ENCODE results near the gene CAPZB.

CAPZB gene

DNA sequence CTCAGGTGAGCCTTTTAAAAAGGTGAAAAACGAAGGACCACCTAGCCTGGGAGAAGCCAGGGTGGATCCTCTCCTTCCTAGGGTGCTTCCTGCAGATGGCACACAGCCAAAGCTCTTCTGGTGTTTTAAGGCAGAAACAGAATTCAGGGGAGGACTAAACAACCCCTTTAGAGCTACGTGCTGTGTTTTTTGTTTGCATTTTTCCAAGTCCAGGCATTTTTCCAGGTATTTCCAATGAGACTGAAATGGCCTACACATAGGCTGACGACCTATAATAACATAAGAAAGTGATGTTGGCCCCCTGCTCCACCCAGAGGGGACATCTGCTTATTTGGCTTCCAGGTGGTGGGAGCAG, 83.8 kb downstream of the CAPZB start:
- H3K36me3 ChIP-seq: no peaks in the 10 kb centered on the region
- no peak overlapping the region for H3K27ac ChIP-seq
- H3K9me3 ChIP-seq (ENCODE audit: severe bottlenecking): no peaks in the 10 kb centered on the region
- H3K27me3 ChIP-seq (ENCODE audit: insufficient read depth, low read depth, severe bottlenecking): no peaks in the 10 kb centered on the region
- H3K4me3 ChIP-seq (ENCODE audit: low read depth, low read length): no peak overlapping the region
- no peak for DNase-seq
- TF ChIP-seq CTCF (IDR thresholded peaks at IDR 0.05; ENCODE audit: low read depth, low read length): no peak

DNA sequence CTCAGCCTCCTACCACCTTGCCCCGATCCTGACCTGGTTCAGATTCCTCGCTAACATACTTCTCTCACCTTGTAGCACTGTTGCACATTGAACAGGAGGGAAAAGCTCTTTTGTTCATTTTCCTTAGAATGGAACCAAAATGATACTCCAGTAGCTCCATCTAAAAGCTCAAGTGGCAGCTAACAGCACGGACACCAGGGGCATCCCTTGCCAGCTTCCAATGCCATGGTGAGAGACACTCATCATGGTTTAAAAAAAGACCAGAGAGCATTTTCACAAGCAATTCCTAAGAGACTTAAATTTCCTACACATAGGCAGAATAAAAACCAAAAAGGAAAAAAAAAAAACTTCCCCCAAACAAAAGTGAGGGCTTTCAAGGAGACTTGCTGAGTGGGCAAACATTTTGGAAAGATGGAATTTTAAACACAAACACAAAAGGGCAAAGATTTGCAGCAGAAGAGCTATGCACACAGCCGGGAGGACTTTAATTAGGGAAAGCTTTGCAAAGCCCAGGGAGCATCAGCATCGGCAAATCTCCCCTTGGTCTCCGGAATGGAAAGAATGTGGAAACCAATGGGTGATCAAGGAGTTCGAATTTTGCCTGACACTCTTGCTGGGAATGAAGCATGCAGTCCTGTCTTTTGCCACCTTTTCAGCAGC, 84.3 kb downstream of the CAPZB start:
- no peak overlapping the region for H3K4me3 ChIP-seq (ENCODE audit: low read depth, low read length)
- no peak overlapping the region for H3K27ac ChIP-seq
- DNase-seq: no peak
- no peaks in the 10 kb centered on the region for H3K36me3 ChIP-seq
- no peaks in the 10 kb centered on the region for H3K27me3 ChIP-seq (ENCODE audit: insufficient read depth, low read depth, severe bottlenecking)
- H3K9me3 ChIP-seq (ENCODE audit: severe bottlenecking): no peaks in the 10 kb centered on the region
- no peak for TF ChIP-seq CTCF (IDR thresholded peaks at IDR 0.05; ENCODE audit: low read depth, low read length)

- Histone ChIP-seq H3K36me3 (no peaks in the 10 kb centered on the region), H3K27ac (no peak overlapping the region), H3K27me3 (ENCODE audit: insufficient read depth, low read depth, severe bottlenecking) (no peaks in the 10 kb centered on the region), H3K4me3 (ENCODE audit: low read depth, low read length) (no peak overlapping the region), H3K9me3 (ENCODE audit: severe bottlenecking) (no peaks in the 10 kb centered on the region)
- no peak for TF ChIP-seq CTCF (IDR thresholded peaks at IDR 0.05; ENCODE audit: low read depth, low read length)
- DNase-seq: no peak
Observed at GRCh38 chr1:19400192-19400611, 85.1 kb downstream of the CAPZB start.

DNA sequence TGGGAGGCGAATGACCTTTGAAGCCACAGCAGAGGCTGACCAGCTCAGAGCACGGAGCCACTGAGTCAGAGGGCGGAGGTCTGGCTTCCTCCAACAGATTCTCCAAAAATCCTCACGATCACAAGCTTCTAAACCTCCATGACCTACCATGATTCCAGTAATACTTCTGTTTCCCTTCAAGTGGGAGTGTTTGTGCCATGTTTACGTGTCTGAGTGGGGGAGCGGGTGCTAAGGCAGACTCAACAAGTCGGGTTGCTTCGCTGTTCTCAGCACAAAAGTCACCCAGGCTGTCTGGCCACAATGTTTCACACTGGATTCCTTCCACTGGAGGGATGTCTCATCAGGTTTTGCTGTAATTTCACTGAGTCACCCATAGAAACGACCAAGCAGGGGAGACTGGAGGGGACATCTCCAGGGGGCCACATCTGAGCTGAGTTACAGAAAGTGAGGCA, 87.0 kb downstream of the CAPZB start:
- TF ChIP-seq CTCF (IDR thresholded peaks at IDR 0.05; ENCODE audit: low read depth, low read length): no peak
- no peaks in the 10 kb centered on the region for H3K36me3 ChIP-seq
- no peak for DNase-seq

DNA sequence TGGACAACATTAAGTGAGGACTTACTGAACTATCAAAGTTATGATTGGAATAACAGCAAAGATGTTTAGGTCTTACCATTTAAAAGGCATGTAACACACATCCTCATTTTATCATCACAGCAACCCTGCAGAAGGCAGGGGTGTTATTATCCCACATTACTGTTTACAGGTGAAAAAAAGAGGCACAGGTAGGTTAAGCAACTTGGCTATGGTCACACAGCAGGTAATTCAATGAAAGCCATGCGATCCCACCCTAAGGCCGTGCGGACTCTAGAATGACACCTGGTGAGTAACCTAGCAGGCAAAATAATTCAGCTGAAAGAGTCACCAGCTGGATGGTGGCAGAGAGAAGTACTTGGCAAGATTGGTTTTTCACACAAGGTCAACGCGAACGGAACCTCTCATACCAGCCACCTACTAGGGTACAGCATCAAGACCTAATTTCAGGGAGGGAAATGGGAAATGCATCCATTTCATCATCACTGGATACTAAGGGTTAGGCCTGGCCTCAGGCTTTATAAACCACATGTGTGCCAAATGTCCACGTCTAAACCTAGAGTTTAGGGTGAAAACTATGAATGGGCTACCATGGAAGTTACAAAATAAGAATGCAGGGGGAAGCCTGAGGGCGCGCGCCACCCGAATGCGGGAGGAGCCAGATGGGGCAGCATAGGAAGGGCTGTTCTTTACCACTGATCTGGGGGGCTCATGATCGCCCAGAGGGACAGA, 88.0 kb downstream of the CAPZB start:
- no peak for DNase-seq
- no peak for TF ChIP-seq CTCF (IDR thresholded peaks at IDR 0.05; ENCODE audit: low read depth, low read length)
- H3K4me3 ChIP-seq (ENCODE audit: low read depth, low read length): no peak overlapping the region
- H3K27ac ChIP-seq: no peak overlapping the region
- no peaks in the 10 kb centered on the region for H3K27me3 ChIP-seq (ENCODE audit: insufficient read depth, low read depth, severe bottlenecking)
- no peaks in the 10 kb centered on the region for H3K36me3 ChIP-seq
- no peaks in the 10 kb centered on the region for H3K9me3 ChIP-seq (ENCODE audit: severe bottlenecking)

More for the DNA sequence above, 87.0 kb downstream of the CAPZB start:
- Histone ChIP-seq H3K27ac (no peak overlapping the region), H3K4me3 (ENCODE audit: low read depth, low read length) (no peak overlapping the region), H3K27me3 (ENCODE audit: insufficient read depth, low read depth, severe bottlenecking) (no peaks in the 10 kb centered on the region), H3K9me3 (ENCODE audit: severe bottlenecking) (no peaks in the 10 kb centered on the region)

All from WERI-Rb-1 (cell line).